BE2C (cell line): ENCODE measurements around the gene EYS.

Experiments used
- DNase-seq: peaks from one replicate; pipeline ENCODE4 v3.0.0-alpha.2; 2020
- H3K27me3 ChIP-seq: fragments of 250-450 bp; sonication (Bioruptor Pico); 2 replicates; pipeline ENCODE4 v1.5.1; 2020; ENCODE audit warnings: mild to moderate bottlenecking
- H3K36me3 ChIP-seq: fragments of 250-450 bp; sonication (Bioruptor Pico); 2 replicates; pipeline ENCODE4 v1.5.1; 2020; ENCODE audit warnings: mild to moderate bottlenecking
- H3K4me1 ChIP-seq: fragments of 250-450 bp; sonication (Bioruptor Pico); 2 replicates; pipeline ENCODE4 v1.5.1; 2020
- H3K4me3 ChIP-seq: 2 replicates; pipeline ENCODE4 v1.5.1; 2011; ENCODE audit warnings: low read depth, low read length
- H3K9me3 ChIP-seq: fragments of 250-450 bp; sonication (Bioruptor Pico); 2 replicates; pipeline ENCODE4 v1.5.1; 2020
- CTCF ChIP-seq: IDR thresholded peaks from 2 replicates; pipeline ENCODE4 v1.5.1; 2012; ENCODE audit warnings: mild to moderate bottlenecking, low read depth, low read length

EYS gene

GRCh38 chr6:64258302-64258701 lies 1448.7 kb downstream of the EYS start:
- Histone ChIP-seq H3K36me3 (no peaks in the 10 kb centered on the region), H3K4me3 (no peak overlapping the region), H3K27me3 (no peaks in the 10 kb centered on the region), H3K9me3 (no peaks in the 10 kb centered on the region), H3K4me1 (no peaks in the 10 kb centered on the region)
- TF ChIP-seq CTCF: no peak
- DNase-seq: no peak

GRCh38 chr6:64257586-64257985 lies 1449.4 kb downstream of the EYS start:
- Histone ChIP-seq H3K27me3 (no peaks in the 10 kb centered on the region), H3K4me3 (no peak overlapping the region), H3K9me3 (no peaks in the 10 kb centered on the region), H3K36me3 (no peaks in the 10 kb centered on the region), H3K4me1 (no peaks in the 10 kb centered on the region)
- TF ChIP-seq CTCF: no peak
- no peak for DNase-seq

- no peaks in the 10 kb centered on the region for H3K27me3 ChIP-seq
- no peaks in the 10 kb centered on the region for H3K9me3 ChIP-seq
- no peak overlapping the region for H3K4me3 ChIP-seq
- H3K36me3 ChIP-seq: no peaks in the 10 kb centered on the region
- TF ChIP-seq CTCF: no peak
- H3K4me1 ChIP-seq: no peaks in the 10 kb centered on the region
- DNase-seq: no peak
Observed at GRCh38 chr6:64256483-64256882, 1450.5 kb downstream of the EYS start.

- no peaks in the 10 kb centered on the region for H3K36me3 ChIP-seq
- no peak for DNase-seq
- no peaks in the 10 kb centered on the region for H3K4me1 ChIP-seq
- H3K27me3 ChIP-seq: no peaks in the 10 kb centered on the region
- H3K9me3 ChIP-seq: no peaks in the 10 kb centered on the region
- no peak overlapping the region for H3K4me3 ChIP-seq
- TF ChIP-seq CTCF: no peak
Observed at GRCh38 chr6:64255000-64255399, 1452.0 kb downstream of the EYS start.

GRCh38 chr6:64254558-64254957 lies 1452.5 kb downstream of the EYS start:
- Histone ChIP-seq H3K4me1 (no peaks in the 10 kb centered on the region), H3K9me3 (no peaks in the 10 kb centered on the region), H3K27me3 (no peaks in the 10 kb centered on the region), H3K36me3 (no peaks in the 10 kb centered on the region), H3K4me3 (no peak overlapping the region)
- no peak for DNase-seq
- TF ChIP-seq CTCF: no peak

- no peak for DNase-seq
- no peak for TF ChIP-seq CTCF
- Histone ChIP-seq H3K36me3 (no peaks in the 10 kb centered on the region), H3K4me3 (no peak overlapping the region), H3K4me1 (no peaks in the 10 kb centered on the region), H3K9me3 (no peaks in the 10 kb centered on the region), H3K27me3 (no peaks in the 10 kb centered on the region)
Observed at GRCh38 chr6:64252256-64252655, 1454.8 kb downstream of the EYS start.
